ENCODE results near the gene HLA-B.

Gene HLA-B

DNA sequence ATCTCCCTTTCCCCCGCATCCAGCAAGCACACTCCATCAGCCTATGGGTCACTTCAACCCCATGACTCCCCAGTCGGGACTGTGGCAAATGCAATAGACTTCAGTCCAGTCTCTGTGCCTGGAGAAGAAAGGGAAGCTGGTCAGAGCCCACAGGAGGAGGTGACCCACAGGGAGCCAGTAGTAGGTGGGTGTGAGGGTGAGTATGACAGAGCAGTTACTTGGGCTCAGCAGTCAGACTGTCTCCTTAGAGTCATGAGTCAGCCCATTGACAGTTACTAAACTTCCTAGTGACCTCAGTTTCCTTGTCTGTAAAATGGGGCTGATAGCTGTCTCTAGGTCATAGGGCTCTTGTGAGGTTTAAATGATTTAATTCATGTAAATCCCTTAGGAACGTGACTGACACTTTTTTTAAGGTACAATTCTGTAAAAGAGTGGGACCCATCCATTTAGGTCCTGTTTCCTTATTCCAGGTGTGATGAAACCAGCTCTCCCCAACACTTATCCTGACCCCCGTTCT lies 51.2 kb downstream of the HLA-B start:
- Histone ChIP-seq H3K4me1 (no peaks in the 10 kb centered on the region), H3K36me3 (ENCODE audit: control insufficient read depth, insufficient read depth, low read length) (no peaks in the 10 kb centered on the region), H3K4me2 (ENCODE audit: low read length) (no peak overlapping the region), H3K9me3 (ENCODE audit: control insufficient read depth, low read length) (no peaks in the 10 kb centered on the region), H3K9ac (no peak overlapping the region), H3K4me3 (ENCODE audit: low read depth, low read length) (no peak overlapping the region), H3K27me3 (ENCODE audit: control insufficient read depth, insufficient read depth, low read length) (no peaks in the 10 kb centered on the region), H3K79me2 (no peaks in the 10 kb centered on the region), H3K27ac (no peak overlapping the region), H2AFZ (no peak overlapping the region)
- TF ChIP-seq, protein P1, sequence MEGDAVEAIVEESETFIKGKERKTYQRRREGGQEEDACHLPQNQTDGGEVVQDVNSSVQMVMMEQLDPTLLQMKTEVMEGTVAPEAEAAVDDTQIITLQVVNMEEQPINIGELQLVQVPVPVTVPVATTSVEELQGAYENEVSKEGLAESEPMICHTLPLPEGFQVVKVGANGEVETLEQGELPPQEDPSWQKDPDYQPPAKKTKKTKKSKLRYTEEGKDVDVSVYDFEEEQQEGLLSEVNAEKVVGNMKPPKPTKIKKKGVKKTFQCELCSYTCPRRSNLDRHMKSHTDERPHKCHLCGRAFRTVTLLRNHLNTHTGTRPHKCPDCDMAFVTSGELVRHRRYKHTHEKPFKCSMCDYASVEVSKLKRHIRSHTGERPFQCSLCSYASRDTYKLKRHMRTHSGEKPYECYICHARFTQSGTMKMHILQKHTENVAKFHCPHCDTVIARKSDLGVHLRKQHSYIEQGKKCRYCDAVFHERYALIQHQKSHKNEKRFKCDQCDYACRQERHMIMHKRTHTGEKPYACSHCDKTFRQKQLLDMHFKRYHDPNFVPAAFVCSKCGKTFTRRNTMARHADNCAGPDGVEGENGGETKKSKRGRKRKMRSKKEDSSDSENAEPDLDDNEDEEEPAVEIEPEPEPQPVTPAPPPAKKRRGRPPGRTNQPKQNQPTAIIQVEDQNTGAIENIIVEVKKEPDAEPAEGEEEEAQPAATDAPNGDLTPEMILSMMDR (IDR thresholded peaks at IDR 0.05) = no peak

DNA sequence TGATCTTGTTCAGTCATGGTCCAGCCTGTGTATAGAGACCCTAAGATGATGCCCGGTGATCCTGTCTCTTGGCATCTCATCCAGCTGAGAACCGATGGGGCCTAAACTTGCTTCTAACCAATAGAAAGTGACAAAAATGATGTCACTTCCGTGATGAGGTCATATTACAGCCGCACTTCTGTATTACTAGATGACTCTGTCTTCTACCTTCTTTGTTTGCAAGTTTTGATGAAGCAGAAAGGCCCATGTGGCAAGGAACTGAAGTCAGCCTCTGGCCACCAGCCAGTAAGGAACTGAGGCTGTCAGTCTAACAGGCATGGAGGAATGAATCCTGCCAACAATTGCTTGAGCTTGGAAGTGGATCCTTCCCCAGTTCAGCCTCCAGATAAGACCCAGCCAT lies 52.3 kb downstream of the HLA-B start:
- Histone ChIP-seq H3K9me3 (ENCODE audit: control insufficient read depth, low read length) (no peaks in the 10 kb centered on the region), H3K36me3 (ENCODE audit: control insufficient read depth, insufficient read depth, low read length) (no peaks in the 10 kb centered on the region), H3K4me2 (ENCODE audit: low read length) (no peak overlapping the region), H3K27ac (no peak overlapping the region), H3K27me3 (ENCODE audit: control insufficient read depth, insufficient read depth, low read length) (no peaks in the 10 kb centered on the region), H3K9ac (no peak overlapping the region), H3K4me3 (ENCODE audit: low read depth, low read length) (no peak overlapping the region), H3K4me1 (no peaks in the 10 kb centered on the region), H3K79me2 (no peaks in the 10 kb centered on the region), H2AFZ (no peak overlapping the region)
- TF ChIP-seq, protein P1 (IDR thresholded peaks at IDR 0.05) = no peak

Measured in parathyroid adenoma (tissue), 2 donors.